ENCODE results near the gene ST8SIA2. TPM values are rescaled to one million over a fixed set of nuclear protein-coding genes. Genes with fewer than 3 reads are reported as not detected.

Gene ST8SIA2
- total RNA-seq = not detected

- intact Hi-C loops (cut with DNase I) = no loop called here
- no peaks in the 10 kb centered on the region for H3K36me3 ChIP-seq (replicated peaks in 1 of 2; ENCODE audit: insufficient read depth in 1 of 2, low read depth in 2 of 2)
- TF ChIP-seq CTCF (IDR thresholded peaks at IDR 0.05) = no peak
- ATAC-seq = no peak
- H3K4me1 ChIP-seq = peaks cover 19% of the 10 kb centered on the region
- WGBS, 2 donors = 2 to 3% methylated on average over 50 to 76 of the region's 78 CpGs
- H3K27me3 ChIP-seq = peaks cover 0 to 9% of the 10 kb centered on the region in 2 donors
- no peak within 1 kb of the TSS for H3K27ac ChIP-seq
- H3K4me3 ChIP-seq = no peak within 1 kb of the TSS
- H3K9me3 ChIP-seq = no peaks in the 10 kb centered on the region
- DNase-seq = no peak
Measured at GRCh38 chr15:92393071-92393979, at the start of gene ST8SIA2. Gene ST8SIA2 (plus strand): TSS chr15:92393881. CDS start chr15:92394065, 184 bp downstream.

GRCh38 chr15:92343924-92344643, 49.6 kb upstream of the ST8SIA2 start:
- Histone ChIP-seq H3K4me1 (no peaks in the 10 kb centered on the region), H3K36me3 (replicated peaks in 1 of 2; ENCODE audit: insufficient read depth in 1 of 2, low read depth in 2 of 2) (no peaks in the 10 kb centered on the region), H3K9me3 (no peaks in the 10 kb centered on the region), H3K4me3 (no peak overlapping the region), H3K27ac (no peak overlapping the region), H3K27me3 (no peaks in the 10 kb centered on the region)
- ATAC-seq (no peak), DNase-seq (no peak)
- intact Hi-C loops (cut with DNase I) = no loop called here
- WGBS, 2 donors = 28 to 29% methylated on average over 17 of the region's 17 CpGs
- TF ChIP-seq CTCF (IDR thresholded peaks at IDR 0.05) (no peak), POLR2A (IDR thresholded peaks at IDR 0.05) (no peak)

GRCh38 chr15:92346063-92346462, 47.6 kb upstream of the ST8SIA2 start:
- DNase-seq (no peak), ATAC-seq (no peak)
- no peaks in the 10 kb centered on the region for H3K4me1 ChIP-seq
- H3K9me3 ChIP-seq = no peaks in the 10 kb centered on the region
- TF ChIP-seq POLR2A (IDR thresholded peaks at IDR 0.05) (no peak), CTCF (IDR thresholded peaks at IDR 0.05) (no peak)
- intact Hi-C loops (cut with DNase I) = no loop called here
- H3K27me3 ChIP-seq = no peaks in the 10 kb centered on the region
- no peaks in the 10 kb centered on the region for H3K36me3 ChIP-seq (replicated peaks in 1 of 2; ENCODE audit: insufficient read depth in 1 of 2, low read depth in 2 of 2)
- no peak overlapping the region for H3K4me3 ChIP-seq
- no peak overlapping the region for H3K27ac ChIP-seq

- H3K27me3 ChIP-seq = no peaks in the 10 kb centered on the region
- no peak overlapping the region for H3K27ac ChIP-seq
- WGBS, 2 donors = 84 to 90% methylated on average over 3 of the region's 3 CpGs
- H3K36me3 ChIP-seq (replicated peaks in 1 of 2; ENCODE audit: insufficient read depth in 1 of 2, low read depth in 2 of 2) = no peaks in the 10 kb centered on the region
- ATAC-seq (no peak), DNase-seq (no peak)
- H3K4me3 ChIP-seq = no peak overlapping the region
- TF ChIP-seq CTCF (IDR thresholded peaks at IDR 0.05) = no peak
- TF ChIP-seq POLR2A (IDR thresholded peaks at IDR 0.05) = no peak
- H3K4me1 ChIP-seq = no peaks in the 10 kb centered on the region
- intact Hi-C loops (cut with DNase I) = no loop called here
- H3K9me3 ChIP-seq = no peaks in the 10 kb centered on the region
Measured at GRCh38 chr15:92355307-92355706, 38.4 kb upstream of the ST8SIA2 start.
